ENCODE data around the gene SLC12A2. TPM values are rescaled to one million over a fixed set of nuclear protein-coding genes. Genes with fewer than 3 reads are reported as not detected.

SLC12A2 gene
- total and polyA plus RNA-seq, 9 of the 15 experiments (the other 6 are each of a cell fraction or from before 2014, with no cell fraction given), result 5.1 to 20.3 (median 12.6) TPM

- TF ChIP-seq EGR1 (conservative IDR thresholded peaks at IDR 0.05) (peak; percentile 20; the same call in 1 of the 2 replicates), GATAD2B (IDR thresholded peaks at IDR 0.05; ENCODE audit: borderline replicate concordance) (peak; percentile 63), ZNF395 (CRISPR knock-in tag; IDR thresholded peaks at IDR 0.05) (no peak), TCF7L2 (IDR thresholded peaks at IDR 0.05; ENCODE audit: low read depth, low read length) (peak; percentile 83), EP300 (IDR thresholded peaks at IDR 0.05; ENCODE audit: low read length) (peak; percentile 80), CEBPG (CRISPR knock-in tag; IDR thresholded peaks at IDR 0.05) (no peak), CEBPG (tag; conservative IDR thresholded peaks at IDR 0.05 in 1 of 2, IDR thresholded peaks at IDR 0.05 in 1 of 2) (no peak), ZNF311 (CRISPR knock-in tag; IDR thresholded peaks at IDR 0.05) (no peak), SMARCA4 (IDR thresholded peaks at IDR 0.05) (peak; percentile 93), GABPB1 (CRISPR knock-in tag; IDR thresholded peaks at IDR 0.05) (no peak), ZMIZ1 (IDR thresholded peaks at IDR 0.05; ENCODE audit: low read depth in 2 of 2, low read length in 2 of 2) (peak in 1 of 2 experiments; percentile 70; a peak in 2 of 4 replicates), MAFG (tag; conservative IDR thresholded peaks at IDR 0.05) (peak; percentile 51), PHF21A (IDR thresholded peaks at IDR 0.05; ENCODE audit: borderline replicate concordance, low read depth) (no peak), JUND (IDR thresholded peaks at IDR 0.05; ENCODE audit: borderline replicate concordance, low read depth, low read length) (peak; percentile 92), JUND (tag; IDR thresholded peaks at IDR 0.05; ENCODE audit: borderline replicate concordance, low read depth, low read length) (peak; percentile 91), FOXJ2 (tag; IDR thresholded peaks at IDR 0.05) (peak; percentile 68; the same call in 1 of the 2 replicates), ATF7 (IDR thresholded peaks at IDR 0.05) (peak; percentile 38; the same call in 1 of the 2 replicates), ZNF766 (CRISPR knock-in tag; conservative IDR thresholded peaks at IDR 0.05) (no peak), NEUROD1 (IDR thresholded peaks at IDR 0.05; ENCODE audit: borderline replicate concordance, low read depth, low read length, partially characterized antibody) (peak; percentile 36), PML (IDR thresholded peaks at IDR 0.05; ENCODE audit: low read length) (peak; percentile 81; the same call in 1 of the 2 replicates), PYGO2 (tag; IDR thresholded peaks at IDR 0.05) (peak; percentile 62), NCOA1 (IDR thresholded peaks at IDR 0.05; ENCODE audit: low read depth) (0 out of 2 replicates have a peak, but pooled peaks have one; percentile 26), NFE2 (IDR thresholded peaks at IDR 0.05; ENCODE audit: low read depth) (peak; percentile 47)
- TF ChIP-seq, protein P1, sequence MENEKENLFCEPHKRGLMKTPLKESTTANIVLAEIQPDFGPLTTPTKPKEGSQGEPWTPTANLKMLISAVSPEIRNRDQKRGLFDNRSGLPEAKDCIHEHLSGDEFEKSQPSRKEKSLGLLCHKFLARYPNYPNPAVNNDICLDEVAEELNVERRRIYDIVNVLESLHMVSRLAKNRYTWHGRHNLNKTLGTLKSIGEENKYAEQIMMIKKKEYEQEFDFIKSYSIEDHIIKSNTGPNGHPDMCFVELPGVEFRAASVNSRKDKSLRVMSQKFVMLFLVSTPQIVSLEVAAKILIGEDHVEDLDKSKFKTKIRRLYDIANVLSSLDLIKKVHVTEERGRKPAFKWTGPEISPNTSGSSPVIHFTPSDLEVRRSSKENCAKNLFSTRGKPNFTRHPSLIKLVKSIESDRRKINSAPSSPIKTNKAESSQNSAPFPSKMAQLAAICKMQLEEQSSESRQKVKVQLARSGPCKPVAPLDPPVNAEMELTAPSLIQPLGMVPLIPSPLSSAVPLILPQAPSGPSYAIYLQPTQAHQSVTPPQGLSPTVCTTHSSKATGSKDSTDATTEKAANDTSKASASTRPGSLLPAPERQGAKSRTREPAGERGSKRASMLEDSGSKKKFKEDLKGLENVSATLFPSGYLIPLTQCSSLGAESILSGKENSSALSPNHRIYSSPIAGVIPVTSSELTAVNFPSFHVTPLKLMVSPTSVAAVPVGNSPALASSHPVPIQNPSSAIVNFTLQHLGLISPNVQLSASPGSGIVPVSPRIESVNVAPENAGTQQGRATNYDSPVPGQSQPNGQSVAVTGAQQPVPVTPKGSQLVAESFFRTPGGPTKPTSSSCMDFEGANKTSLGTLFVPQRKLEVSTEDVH (IDR thresholded peaks at IDR 0.05; ENCODE audit: low read depth, partially characterized antibody), result no peak
These were observed 44.9 kb upstream of the SLC12A2 start (continued) for GRCh38 chr5:128038643-128039042.
